ENCODE measurements around the gene TOR1AIP2.

TOR1AIP2 gene

DNA sequence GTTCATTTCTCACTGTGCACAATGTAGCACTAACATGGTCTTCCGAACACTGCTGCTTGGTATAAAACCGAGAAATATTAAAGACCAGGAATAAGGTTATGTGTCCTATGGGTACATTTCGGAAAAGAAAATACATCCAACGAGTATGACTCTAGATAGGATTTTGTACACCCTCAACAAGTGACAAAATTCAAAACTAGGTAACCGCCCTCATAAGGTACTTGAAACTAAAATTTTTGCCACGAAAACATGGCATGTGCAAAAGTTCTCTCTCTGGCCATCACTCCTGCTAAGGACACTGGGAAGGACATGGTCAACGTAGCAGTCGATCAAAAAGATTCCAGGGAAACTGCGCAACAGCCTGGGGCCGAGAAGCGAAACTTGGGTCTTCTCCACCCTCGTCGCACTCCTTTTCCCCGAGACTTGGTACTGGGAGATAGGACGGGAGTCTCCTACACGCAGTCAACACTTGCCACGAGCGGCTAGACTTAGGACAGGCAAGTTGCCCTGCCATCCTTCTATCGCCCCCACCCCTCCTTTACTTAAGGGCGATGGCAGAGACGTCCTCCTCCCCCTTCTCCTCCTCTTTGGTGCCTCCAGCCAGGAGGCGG lies 4.1 kb upstream of the TOR1AIP2 start:
- no peak for DNase-seq (ENCODE audit: low read depth, low spot score)
- TF ChIP-seq FOXP2 (optimal IDR thresholded peaks at IDR 0.05; ENCODE audit: control extremely low read depth, extremely low read length, insufficient read depth) (peak; percentile 45), POLR2AphosphoS5 (IDR thresholded peaks at IDR 0.05; ENCODE audit: borderline replicate concordance, low read depth, low read length) (no peak)
- Histone ChIP-seq H3K9me3 (ENCODE audit: low read depth, low read length) (no peaks in the 10 kb centered on the region), H3K4me3 (peak overlapping the region; percentile 96), H3K36me3 (ENCODE audit: insufficient read depth, low read length) (peaks cover 24% of the 10 kb centered on the region), H3K9ac (ENCODE audit: insufficient read length) (peak overlapping the region; percentile 93), H3K27ac (peak overlapping the region; percentile 93)

DNA sequence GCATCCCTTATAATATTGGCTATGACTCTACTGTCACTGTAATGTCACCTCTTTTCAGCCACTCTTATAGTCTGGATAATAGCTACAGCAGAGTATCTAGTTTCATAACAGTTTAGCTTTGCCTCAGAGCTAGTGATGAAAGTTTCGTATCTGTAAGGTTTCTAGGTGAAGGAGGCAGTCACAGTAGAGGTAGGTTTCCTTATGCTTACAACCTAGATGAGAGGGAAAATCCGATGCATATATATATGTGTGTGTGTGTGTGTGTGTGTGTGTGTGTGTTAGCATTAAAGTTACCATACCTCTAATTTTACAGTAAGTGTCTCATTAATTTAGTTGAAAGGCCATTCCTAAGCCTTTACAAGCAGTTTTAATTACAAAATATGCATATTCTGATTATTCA lies 2.2 kb upstream of the TOR1AIP2 start:
- Histone ChIP-seq H3K4me3 (no peak overlapping the region), H3K27ac (no peak overlapping the region), H3K9me3 (ENCODE audit: low read depth, low read length) (no peaks in the 10 kb centered on the region), H3K36me3 (ENCODE audit: insufficient read depth, low read length) (peaks cover 21% of the 10 kb centered on the region), H3K9ac (ENCODE audit: insufficient read length) (no peak overlapping the region)
- DNase-seq (ENCODE audit: low read depth, low spot score) = no peak
- TF ChIP-seq POLR2AphosphoS5 (IDR thresholded peaks at IDR 0.05; ENCODE audit: borderline replicate concordance, low read depth, low read length) = no peak
- TF ChIP-seq FOXP2 (optimal IDR thresholded peaks at IDR 0.05; ENCODE audit: control extremely low read depth, extremely low read length, insufficient read depth) = no peak

DNA sequence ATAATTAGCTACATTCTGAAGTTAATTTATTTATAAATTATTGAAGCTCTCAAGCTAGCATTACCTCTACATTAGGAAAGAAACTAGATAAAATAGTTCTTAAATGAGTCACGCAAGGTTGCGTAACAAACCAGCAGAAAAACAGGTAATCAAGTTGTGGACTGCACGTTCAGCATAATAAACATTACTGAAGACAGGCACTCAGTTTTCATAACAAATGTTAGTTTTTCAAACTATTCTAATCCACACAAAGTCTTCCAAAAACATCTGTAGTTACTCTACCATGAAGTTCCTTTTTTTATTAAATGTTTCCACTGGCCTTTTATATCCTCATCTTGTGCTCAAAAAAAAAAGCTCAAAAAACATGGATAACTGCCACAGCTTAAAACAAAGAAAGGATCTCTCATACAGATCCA lies 1.3 kb downstream of the TOR1AIP2 start:
- Histone ChIP-seq H3K27ac (0 out of 2 replicates have a peak overlapping the region, but pooled peaks have one; percentile 26), H3K9ac (ENCODE audit: insufficient read length) (peak overlapping the region; percentile 89), H3K36me3 (ENCODE audit: insufficient read depth, low read length) (peaks cover 42% of the 10 kb centered on the region), H3K4me3 (peak overlapping the region; percentile 80), H3K9me3 (ENCODE audit: low read depth, low read length) (no peaks in the 10 kb centered on the region)
- DNase-seq (ENCODE audit: low read depth, low spot score) = no peak
- TF ChIP-seq EZH2 (IDR thresholded peaks at IDR 0.05) = no peak
- no peak for TF ChIP-seq POLR2AphosphoS5 (IDR thresholded peaks at IDR 0.05; ENCODE audit: borderline replicate concordance, low read depth, low read length)
- TF ChIP-seq FOXP2 (optimal IDR thresholded peaks at IDR 0.05; ENCODE audit: control extremely low read depth, extremely low read length, insufficient read depth) = no peak

DNA sequence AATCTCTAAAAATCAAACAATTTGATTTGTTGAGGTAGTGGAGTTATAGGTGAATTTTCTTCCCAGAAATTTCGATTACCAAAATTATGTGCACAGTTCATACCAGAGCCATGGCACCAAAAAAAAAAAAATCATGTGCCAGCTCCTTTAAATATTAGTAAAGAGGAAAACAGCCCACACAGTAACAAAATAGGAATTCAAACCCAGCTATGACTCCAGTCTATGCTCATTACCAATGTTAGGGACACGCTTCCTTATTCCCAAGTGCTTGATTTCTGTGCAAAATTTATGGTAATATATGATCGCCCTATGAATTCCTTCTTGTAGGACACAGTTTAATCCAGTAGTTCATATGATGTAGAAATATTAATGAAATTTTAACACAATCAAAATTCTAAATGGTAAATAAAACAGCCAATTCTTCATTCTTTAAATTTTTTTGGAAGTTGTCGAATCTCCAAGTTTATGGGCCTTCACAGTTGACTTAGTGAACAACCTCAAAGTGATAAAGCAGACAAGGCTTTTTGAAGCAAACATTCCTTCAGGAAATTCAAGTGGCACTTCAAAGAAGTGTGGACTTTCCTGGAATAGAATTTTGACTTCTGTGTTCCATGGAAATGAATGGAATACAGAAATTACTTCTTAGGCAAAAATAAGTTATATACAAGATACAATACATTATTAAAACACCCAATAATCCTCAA lies 1.9 kb downstream of the TOR1AIP2 start:
- H3K27ac ChIP-seq = no peak overlapping the region
- peak overlapping the region; percentile 89 for H3K9ac ChIP-seq (ENCODE audit: insufficient read length)
- no peak for TF ChIP-seq FOXP2 (optimal IDR thresholded peaks at IDR 0.05; ENCODE audit: control extremely low read depth, extremely low read length, insufficient read depth)
- no peak for TF ChIP-seq POLR2AphosphoS5 (IDR thresholded peaks at IDR 0.05; ENCODE audit: borderline replicate concordance, low read depth, low read length)
- no peak for TF ChIP-seq EZH2 (IDR thresholded peaks at IDR 0.05)
- DNase-seq (ENCODE audit: low read depth, low spot score) = no peak
- no peaks in the 10 kb centered on the region for H3K9me3 ChIP-seq (ENCODE audit: low read depth, low read length)
- H3K4me3 ChIP-seq = peak overlapping the region; percentile 80
- peaks cover 42% of the 10 kb centered on the region for H3K36me3 ChIP-seq (ENCODE audit: insufficient read depth, low read length)

DNA sequence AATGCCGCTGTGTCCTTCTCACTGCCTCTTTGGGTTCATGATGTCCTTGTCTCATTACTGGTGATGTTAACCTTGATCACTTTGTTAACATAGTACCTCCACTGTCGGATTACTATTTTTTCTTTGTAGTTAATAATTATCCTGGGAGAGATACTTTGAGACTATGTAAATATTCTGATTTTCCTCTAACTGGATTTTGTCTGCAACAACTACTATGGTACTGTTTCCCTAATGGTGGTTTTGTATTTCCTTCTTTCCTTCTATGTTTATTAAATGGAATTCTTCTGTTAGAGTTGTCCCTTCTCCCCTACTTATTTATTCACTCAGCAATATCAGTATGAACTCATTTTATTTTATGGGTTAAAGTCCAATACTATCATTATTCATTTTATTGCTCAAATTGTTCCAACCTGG lies 4.2 kb downstream of the TOR1AIP2 start:
- TF ChIP-seq FOXP2 (optimal IDR thresholded peaks at IDR 0.05; ENCODE audit: control extremely low read depth, extremely low read length, insufficient read depth) (no peak), POLR2AphosphoS5 (IDR thresholded peaks at IDR 0.05; ENCODE audit: borderline replicate concordance, low read depth, low read length) (no peak), EZH2 (IDR thresholded peaks at IDR 0.05) (no peak)
- no peak for DNase-seq (ENCODE audit: low read depth, low spot score)
- Histone ChIP-seq H3K27ac (no peak overlapping the region), H3K9ac (ENCODE audit: insufficient read length) (no peak overlapping the region), H3K4me3 (no peak overlapping the region), H3K36me3 (ENCODE audit: insufficient read depth, low read length) (peaks cover 59% of the 10 kb centered on the region), H3K9me3 (ENCODE audit: low read depth, low read length) (no peaks in the 10 kb centered on the region)

DNA sequence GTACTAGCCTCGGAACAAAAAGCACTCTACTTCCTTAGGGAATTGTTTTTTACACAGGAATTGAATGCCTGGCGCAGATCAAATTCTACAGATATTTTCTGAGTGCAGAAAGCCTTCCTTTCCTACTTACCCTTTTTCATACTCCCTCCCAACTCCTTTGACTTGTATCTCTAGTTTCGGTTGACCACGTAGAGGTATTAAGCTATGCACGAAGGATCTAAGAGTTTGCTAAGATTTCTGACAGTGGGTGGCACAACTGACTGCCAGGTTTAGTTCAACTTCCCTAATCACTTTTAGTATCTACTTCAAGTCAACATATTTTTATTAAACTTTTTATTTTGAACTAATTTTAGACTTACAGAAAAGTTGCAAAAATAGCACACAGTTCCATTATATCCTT lies 5.0 kb downstream of the TOR1AIP2 start:
- Histone ChIP-seq H3K9me3 (ENCODE audit: low read depth, low read length) (no peaks in the 10 kb centered on the region), H3K27ac (no peak overlapping the region), H3K9ac (ENCODE audit: insufficient read length) (no peak overlapping the region), H3K4me3 (no peak overlapping the region), H3K36me3 (ENCODE audit: insufficient read depth, low read length) (peaks cover 67% of the 10 kb centered on the region)
- DNase-seq (ENCODE audit: low read depth, low spot score) = no peak
- TF ChIP-seq FOXP2 (optimal IDR thresholded peaks at IDR 0.05; ENCODE audit: control extremely low read depth, extremely low read length, insufficient read depth) (no peak), EZH2 (IDR thresholded peaks at IDR 0.05) (no peak), POLR2AphosphoS5 (IDR thresholded peaks at IDR 0.05; ENCODE audit: borderline replicate concordance, low read depth, low read length) (no peak)

DNA sequence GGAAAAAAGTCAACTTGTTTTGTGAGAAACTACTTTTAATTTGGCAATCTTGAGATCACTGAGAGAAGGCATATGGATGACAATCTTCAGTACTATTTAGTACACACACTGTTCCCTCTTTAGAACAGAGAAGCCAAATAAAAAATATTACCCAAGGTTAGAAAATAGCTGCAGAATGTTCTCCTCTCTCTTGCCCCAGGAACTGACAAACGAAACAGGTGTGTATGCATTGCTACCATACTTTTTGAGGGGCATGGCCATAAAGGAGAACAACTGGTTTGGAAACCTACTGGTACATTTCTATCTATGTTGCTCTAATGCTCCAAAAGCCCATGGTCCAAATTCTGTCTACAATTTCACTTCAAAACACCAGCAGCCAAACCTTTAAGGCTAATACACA lies 5.7 kb downstream of the TOR1AIP2 start:
- Histone ChIP-seq H3K9ac (ENCODE audit: insufficient read length) (no peak overlapping the region), H3K27ac (no peak overlapping the region), H3K4me3 (no peak overlapping the region; the same call in 1 of the 2 replicates), H3K9me3 (ENCODE audit: low read depth, low read length) (no peaks in the 10 kb centered on the region), H3K36me3 (ENCODE audit: insufficient read depth, low read length) (peaks cover 73% of the 10 kb centered on the region)
- no peak for DNase-seq (ENCODE audit: low read depth, low spot score)
- no peak for TF ChIP-seq POLR2AphosphoS5 (IDR thresholded peaks at IDR 0.05; ENCODE audit: borderline replicate concordance, low read depth, low read length)
- TF ChIP-seq FOXP2 (optimal IDR thresholded peaks at IDR 0.05; ENCODE audit: control extremely low read depth, extremely low read length, insufficient read depth) = no peak
- no peak for TF ChIP-seq EZH2 (IDR thresholded peaks at IDR 0.05)

DNA sequence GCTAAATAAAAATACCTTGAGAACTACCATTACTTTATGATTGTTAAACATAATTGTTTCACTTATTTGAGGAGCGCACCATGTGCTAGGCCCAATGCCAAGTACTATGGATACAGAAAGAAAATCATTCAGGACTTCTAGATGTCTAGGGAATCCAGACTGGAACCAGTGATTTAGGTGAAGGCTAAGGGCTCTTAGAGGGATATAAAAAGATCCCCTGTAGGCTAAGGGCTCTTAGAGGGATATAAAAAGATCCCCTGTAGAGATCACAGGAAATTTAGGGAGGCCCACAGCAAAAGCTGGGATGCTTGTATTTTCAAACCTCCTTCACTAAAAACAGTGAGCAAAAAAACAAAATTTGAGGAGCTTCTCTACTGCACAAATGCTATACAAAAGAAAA lies 6.7 kb downstream of the TOR1AIP2 start:
- peak; percentile 77 for DNase-seq (ENCODE audit: low read depth, low spot score)
- no peaks in the 10 kb centered on the region for H3K9me3 ChIP-seq (ENCODE audit: low read depth, low read length)
- H3K27ac ChIP-seq = peak overlapping the region; percentile 40
- H3K36me3 ChIP-seq (ENCODE audit: insufficient read depth, low read length) = peaks cover 74% of the 10 kb centered on the region
- peak overlapping the region; percentile 38 for H3K4me3 ChIP-seq
- no peak overlapping the region for H3K9ac ChIP-seq (ENCODE audit: insufficient read length)
- TF ChIP-seq FOXP2 (optimal IDR thresholded peaks at IDR 0.05; ENCODE audit: control extremely low read depth, extremely low read length, insufficient read depth) = no peak
- TF ChIP-seq EZH2 (IDR thresholded peaks at IDR 0.05) = no peak
- peak; percentile 30; the same call in 1 of the 2 replicates for TF ChIP-seq POLR2AphosphoS5 (IDR thresholded peaks at IDR 0.05; ENCODE audit: borderline replicate concordance, low read depth, low read length)
